ENCODE results near the gene TMEM151A. TPM values are rescaled to one million over a fixed set of nuclear protein-coding genes. Genes with fewer than 3 reads are reported as not detected.

The TMEM151A gene
- total and polyA plus RNA-seq, 2 of the 4 experiments (the other 2 are of a cell fraction), result 0.03 TPM; not detected in 1

DNA sequence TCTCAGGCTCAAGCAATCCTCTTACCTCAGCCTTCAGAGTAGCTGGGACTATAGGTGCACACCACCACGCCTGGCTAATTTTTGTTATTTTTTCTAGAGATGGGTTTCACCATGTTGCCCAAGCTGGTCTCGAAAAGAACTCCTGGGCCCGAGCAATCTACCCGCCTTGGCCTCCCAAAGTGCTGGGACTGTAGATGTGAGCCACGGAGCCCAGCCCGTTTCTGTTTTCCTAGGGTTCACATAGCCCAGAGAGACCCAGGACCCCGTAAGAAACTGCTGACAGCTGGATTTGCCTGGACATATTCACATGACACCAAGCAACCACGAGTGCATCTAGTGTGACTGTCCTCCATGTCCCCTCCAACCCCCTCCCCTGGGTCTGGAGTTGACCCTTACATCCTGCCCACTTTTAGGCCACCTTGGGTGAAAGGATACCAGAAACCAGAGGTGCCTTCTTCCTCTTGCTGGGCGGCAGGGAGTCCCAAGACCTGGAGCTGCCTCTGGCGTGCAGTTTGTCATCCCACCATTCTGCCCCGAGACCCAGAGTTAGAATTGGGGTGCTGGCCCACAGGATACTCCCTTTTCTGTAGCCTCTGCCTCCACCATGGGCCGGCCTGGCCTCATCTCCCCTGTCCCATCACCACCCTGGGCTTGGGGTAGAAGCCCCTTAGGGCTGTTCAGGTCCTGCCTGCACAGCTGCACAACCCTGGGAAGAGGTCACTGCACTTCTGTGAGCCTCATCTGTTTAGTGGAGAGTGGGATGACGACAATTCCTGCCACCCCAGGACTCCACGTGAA is 48.2 kb downstream of the TMEM151A start:
- peaks cover 30% of the 10 kb centered on the region for H4K20me1 ChIP-seq (ENCODE audit: insufficient read depth, low read length)
- H3K4ac ChIP-seq (ENCODE audit: low read depth, low read length), result no peak overlapping the region
- H3K14ac ChIP-seq (replicated peaks; ENCODE audit: low read depth, low read length), result no peak overlapping the region
- ATAC-seq (ENCODE audit: low read depth), result no peak
- no peak overlapping the region for H4K91ac ChIP-seq (ENCODE audit: insufficient read depth, low read depth, low read length)
- peaks cover 20% of the 10 kb centered on the region for H3K4me1 ChIP-seq (ENCODE audit: control insufficient read depth, insufficient read depth, low read length)
- CTCF ChIA-PET, result no interaction called here
- no peak overlapping the region for H3K27ac ChIP-seq (ENCODE audit: insufficient read depth, low read length)
- TF ChIP-seq, protein P1, sequence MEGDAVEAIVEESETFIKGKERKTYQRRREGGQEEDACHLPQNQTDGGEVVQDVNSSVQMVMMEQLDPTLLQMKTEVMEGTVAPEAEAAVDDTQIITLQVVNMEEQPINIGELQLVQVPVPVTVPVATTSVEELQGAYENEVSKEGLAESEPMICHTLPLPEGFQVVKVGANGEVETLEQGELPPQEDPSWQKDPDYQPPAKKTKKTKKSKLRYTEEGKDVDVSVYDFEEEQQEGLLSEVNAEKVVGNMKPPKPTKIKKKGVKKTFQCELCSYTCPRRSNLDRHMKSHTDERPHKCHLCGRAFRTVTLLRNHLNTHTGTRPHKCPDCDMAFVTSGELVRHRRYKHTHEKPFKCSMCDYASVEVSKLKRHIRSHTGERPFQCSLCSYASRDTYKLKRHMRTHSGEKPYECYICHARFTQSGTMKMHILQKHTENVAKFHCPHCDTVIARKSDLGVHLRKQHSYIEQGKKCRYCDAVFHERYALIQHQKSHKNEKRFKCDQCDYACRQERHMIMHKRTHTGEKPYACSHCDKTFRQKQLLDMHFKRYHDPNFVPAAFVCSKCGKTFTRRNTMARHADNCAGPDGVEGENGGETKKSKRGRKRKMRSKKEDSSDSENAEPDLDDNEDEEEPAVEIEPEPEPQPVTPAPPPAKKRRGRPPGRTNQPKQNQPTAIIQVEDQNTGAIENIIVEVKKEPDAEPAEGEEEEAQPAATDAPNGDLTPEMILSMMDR (conservative IDR thresholded peaks at IDR 0.05; ENCODE audit: low read depth, low read length), result no peak
- TF ChIP-seq SMC3 (IDR thresholded peaks at IDR 0.05; ENCODE audit: low read depth, low read length), result no peak
- no peak for TF ChIP-seq BHLHE40 (IDR thresholded peaks at IDR 0.05; ENCODE audit: low read depth, low read length)
- no peak for TF ChIP-seq POLR2A (IDR thresholded peaks at IDR 0.05; ENCODE audit: low read depth, low read length)
- no peak for TF ChIP-seq MAZ (IDR thresholded peaks at IDR 0.05; ENCODE audit: borderline replicate concordance, low read depth, low read length)
- TF ChIP-seq MXI1 (IDR thresholded peaks at IDR 0.05; ENCODE audit: borderline replicate concordance, low read depth, low read length), result no peak
- TF ChIP-seq CHD1 (IDR thresholded peaks at IDR 0.05; ENCODE audit: low read depth, low read length), result no peak
- TF ChIP-seq FOS (IDR thresholded peaks at IDR 0.05; ENCODE audit: low read depth, low read length), result no peak
- TF ChIP-seq MAFK (IDR thresholded peaks at IDR 0.05; ENCODE audit: low read depth, low read length), result no peak
- TF ChIP-seq, protein P2, sequence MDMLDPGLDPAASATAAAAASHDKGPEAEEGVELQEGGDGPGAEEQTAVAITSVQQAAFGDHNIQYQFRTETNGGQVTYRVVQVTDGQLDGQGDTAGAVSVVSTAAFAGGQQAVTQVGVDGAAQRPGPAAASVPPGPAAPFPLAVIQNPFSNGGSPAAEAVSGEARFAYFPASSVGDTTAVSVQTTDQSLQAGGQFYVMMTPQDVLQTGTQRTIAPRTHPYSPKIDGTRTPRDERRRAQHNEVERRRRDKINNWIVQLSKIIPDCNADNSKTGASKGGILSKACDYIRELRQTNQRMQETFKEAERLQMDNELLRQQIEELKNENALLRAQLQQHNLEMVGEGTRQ (IDR thresholded peaks at IDR 0.05; ENCODE audit: low read depth, low read length), result no peak
- no peak for TF ChIP-seq RCOR1 (IDR thresholded peaks at IDR 0.05; ENCODE audit: insufficient replicate concordance, low read length)
- TF ChIP-seq NFE2L2 (IDR thresholded peaks at IDR 0.05; ENCODE audit: low read depth, low read length), result no peak
- TF ChIP-seq RFX5 (IDR thresholded peaks at IDR 0.05; ENCODE audit: low read depth, low read length), result no peak
- TF ChIP-seq CEBPB (IDR thresholded peaks at IDR 0.05; ENCODE audit: low read depth, low read length), result no peak
- TF ChIP-seq, protein P3, sequence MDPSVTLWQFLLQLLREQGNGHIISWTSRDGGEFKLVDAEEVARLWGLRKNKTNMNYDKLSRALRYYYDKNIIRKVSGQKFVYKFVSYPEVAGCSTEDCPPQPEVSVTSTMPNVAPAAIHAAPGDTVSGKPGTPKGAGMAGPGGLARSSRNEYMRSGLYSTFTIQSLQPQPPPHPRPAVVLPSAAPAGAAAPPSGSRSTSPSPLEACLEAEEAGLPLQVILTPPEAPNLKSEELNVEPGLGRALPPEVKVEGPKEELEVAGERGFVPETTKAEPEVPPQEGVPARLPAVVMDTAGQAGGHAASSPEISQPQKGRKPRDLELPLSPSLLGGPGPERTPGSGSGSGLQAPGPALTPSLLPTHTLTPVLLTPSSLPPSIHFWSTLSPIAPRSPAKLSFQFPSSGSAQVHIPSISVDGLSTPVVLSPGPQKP (IDR thresholded peaks at IDR 0.05; ENCODE audit: borderline replicate concordance, low read depth, low read length), result no peak
- no peak for TF ChIP-seq RAD21 (IDR thresholded peaks at IDR 0.05; ENCODE audit: low read length)
- H2BK120ac ChIP-seq (ENCODE audit: low read depth, low read length), result no peak overlapping the region
- no peak overlapping the region for H2BK20ac ChIP-seq (ENCODE audit: low read depth, low read length)
- no peak overlapping the region for H3K56ac ChIP-seq (ENCODE audit: extremely low read depth, insufficient read depth, low read length)
- no peak overlapping the region for H2BK15ac ChIP-seq (ENCODE audit: low read depth, low read length)
- H2AK5ac ChIP-seq (ENCODE audit: low read depth, low read length), result no peak overlapping the region
- no peak overlapping the region for H4K5ac ChIP-seq (ENCODE audit: low read depth, low read length)
- no TSS peak for BruUV-seq (replicated peaks)
- dilution Hi-C loops (cut with HindIII; ENCODE audit: low sequenced_read_pairs, unreplicated experiment) (no loop called here), intact Hi-C loops (cut with micrococcal nuclease) (no loop called here), in situ Hi-C loops (cut with MboI; ENCODE audit: low sequenced_read_pairs) (no loop called here)
- no peak overlapping the region for H3K9ac ChIP-seq (ENCODE audit: low read depth, low read length)
- POLR2A ChIA-PET (ENCODE audit: unreplicated experiment), result no interaction called here
- no peaks in the 10 kb centered on the region for H3K9me3 ChIP-seq (ENCODE audit: control insufficient read depth, insufficient read depth, low read length)
- WGBS, 2 experiments (ENCODE audit: extremely low coverage in 2 of 2, insufficient read length in 1 of 2), result 93% methylated on average over 10 of the region's 14 CpGs; no CpG with 5 or more reads in 1 of the 2 experiments
- H3K79me1 ChIP-seq (ENCODE audit: low read depth in 1 of 2, low read length in 2 of 2), result peaks cover 25 to 59% of the 10 kb centered on the region in 2 experiments; a peak in 3 of 4 replicates
- H3K27me3 ChIP-seq (ENCODE audit: control insufficient read depth, insufficient read depth, low read length), result no peaks in the 10 kb centered on the region
- H3K18ac ChIP-seq (ENCODE audit: low read depth, low read length), result no peak overlapping the region
- H4K8ac ChIP-seq (ENCODE audit: low read depth in 2 of 2, low read length in 2 of 2), result no peak overlapping the region
- H2AK9ac ChIP-seq (replicated peaks; ENCODE audit: low read depth, low read length, poor library complexity), result no peak overlapping the region
- no peak overlapping the region for H3K4me3 ChIP-seq (ENCODE audit: insufficient read depth, low read depth, low read length)
- DNase-seq, result no peak
- peaks cover 27% of the 10 kb centered on the region for H3K36me3 ChIP-seq (ENCODE audit: control insufficient read depth, insufficient read depth, low read length)
- no peaks in the 10 kb centered on the region for H3K9me1 ChIP-seq (ENCODE audit: insufficient read depth, low read length)
- H3K4me2 ChIP-seq (ENCODE audit: low read depth, low read length), result no peak overlapping the region
- H3K23ac ChIP-seq (ENCODE audit: low read depth, low read length), result no peak overlapping the region
- no peak overlapping the region for H2AFZ ChIP-seq (replicated peaks; ENCODE audit: low read length, poor library complexity)
- no peak overlapping the region for H2BK5ac ChIP-seq (ENCODE audit: low read depth, low read length, poor library complexity, severe bottlenecking)

Measured in IMR-90 (cell line).